HG03354 (cell line): ENCODE results near the gene EFEMP2.

Source experiments
- ATAC-seq: cut with Tn5 transposase; IDR thresholded peaks from one replicate; pipeline ENCODE4 v1.9.1; 2021; ENCODE audit warnings: mild to moderate bottlenecking; ENCODE audit not compliant: unreplicated experiment, poor library complexity, severe bottlenecking

EFEMP2 gene

DNA sequence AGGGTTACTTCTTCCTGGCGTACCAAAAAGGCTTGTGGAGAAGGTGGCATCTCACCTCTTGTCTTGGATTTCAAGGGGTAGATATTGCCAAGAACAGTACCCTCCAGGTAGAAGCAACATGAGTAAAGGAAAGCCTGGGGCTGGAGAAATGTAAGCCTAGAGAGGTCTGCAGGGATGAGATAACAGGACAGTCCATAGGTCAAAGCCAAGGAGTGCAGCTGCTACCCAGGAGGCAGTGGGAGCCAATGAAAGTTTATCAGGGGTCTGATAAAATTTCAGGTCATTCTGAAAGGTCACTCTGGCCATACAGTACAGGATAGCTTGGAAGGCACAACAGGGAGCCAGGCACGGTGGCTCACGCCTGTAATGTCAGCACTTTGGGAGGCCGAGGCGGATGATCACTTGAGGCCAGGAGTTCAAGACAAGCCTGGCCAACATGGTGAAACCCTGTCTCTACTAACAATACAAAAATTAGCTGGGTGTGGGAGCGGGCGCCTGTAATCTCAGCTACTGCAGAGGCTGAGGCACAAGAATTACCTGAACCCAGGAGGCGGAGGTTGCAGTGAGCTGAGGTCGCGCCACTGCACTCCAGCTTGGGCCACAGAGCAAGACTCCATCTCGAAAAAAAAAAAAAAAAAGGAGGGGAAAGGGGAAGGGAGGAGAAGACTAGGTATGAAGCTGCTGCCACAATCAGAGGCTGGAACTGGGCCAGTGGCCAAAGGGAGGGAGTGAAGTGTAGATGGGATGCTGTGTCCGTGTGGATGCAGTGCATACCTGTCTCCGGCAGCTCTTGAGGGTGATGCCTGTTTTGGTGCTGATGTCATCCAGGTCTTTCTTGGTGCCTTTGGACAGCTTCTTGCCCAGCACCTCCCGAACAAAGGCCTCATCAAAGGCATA lies 14.5 kb upstream of the EFEMP2 start:
- ATAC-seq: no peak

DNA sequence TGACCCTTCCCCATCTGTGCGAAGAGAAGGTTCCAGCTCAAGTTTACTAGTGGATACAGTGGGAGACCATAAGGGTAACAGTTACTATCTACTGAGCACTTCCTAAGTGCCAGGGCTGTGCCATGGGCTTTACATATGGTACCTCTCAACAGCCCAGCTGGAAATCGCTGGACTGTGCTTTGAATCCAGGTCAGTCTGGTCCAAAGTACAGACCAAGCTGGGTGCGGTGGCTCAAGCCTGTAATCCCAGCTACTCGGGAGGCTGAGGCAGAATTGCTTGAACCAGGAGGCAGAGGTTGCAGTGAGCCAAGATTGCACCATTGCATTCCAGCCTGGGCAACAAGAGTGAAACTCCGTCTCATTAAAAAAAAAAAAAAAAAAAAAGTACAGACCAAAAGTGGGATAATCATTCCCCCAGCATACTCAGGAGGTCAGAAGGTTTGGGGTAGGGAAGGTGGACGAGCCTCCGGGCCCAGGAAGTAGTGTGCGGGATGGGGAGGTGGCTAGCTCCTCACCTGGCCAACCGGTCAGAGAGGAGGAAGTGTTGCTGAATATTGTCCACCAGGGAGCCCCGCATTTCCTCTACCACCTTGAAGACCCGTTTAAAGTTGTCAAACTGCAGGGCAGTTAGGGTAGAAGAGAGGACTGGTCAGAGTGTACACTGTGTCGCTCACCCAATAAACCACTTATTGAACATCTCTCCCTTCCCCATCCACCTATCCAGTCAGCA lies 13.4 kb upstream of the EFEMP2 start:
- ATAC-seq: no peak

DNA sequence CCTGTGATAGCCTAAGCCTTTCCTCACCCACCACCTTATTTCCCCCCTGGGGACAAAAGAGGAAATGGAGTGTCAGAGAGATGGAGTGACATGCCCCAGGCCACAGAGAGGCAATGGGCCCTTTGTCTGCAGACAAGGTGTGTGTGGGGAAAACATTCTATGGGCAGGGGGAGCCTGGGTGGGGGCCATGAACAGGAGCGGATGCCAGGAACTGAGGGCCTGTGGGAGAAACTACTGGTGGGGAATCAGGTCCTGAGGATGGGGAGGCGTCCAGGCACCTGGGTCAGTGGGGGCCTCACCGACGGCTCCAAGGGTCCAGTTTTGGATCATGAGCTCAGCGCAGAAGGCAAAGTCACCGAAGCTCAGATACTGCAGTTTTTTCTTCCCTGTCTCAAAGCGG lies 12.6 kb upstream of the EFEMP2 start:
- ATAC-seq: no peak

DNA sequence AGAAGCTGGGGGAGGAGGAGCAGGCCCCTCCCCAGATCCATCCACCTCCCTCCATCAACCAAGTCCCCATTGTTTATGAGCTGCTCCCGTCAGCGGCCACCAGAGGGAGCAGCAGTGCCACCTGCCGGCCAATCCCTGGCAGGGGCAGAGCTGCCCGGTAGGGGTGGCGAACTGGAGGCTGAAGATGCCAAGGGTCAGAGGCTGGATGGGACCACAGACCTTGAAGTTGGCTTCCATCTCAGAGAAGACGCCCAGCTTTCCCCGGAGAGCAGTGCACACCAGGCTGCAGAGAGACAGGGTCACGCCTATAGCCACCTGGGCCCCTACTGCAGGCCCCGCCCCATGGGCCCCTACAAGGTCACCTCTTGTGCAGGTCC lies 12.1 kb upstream of the EFEMP2 start:
- peak; percentile 44 for ATAC-seq

DNA sequence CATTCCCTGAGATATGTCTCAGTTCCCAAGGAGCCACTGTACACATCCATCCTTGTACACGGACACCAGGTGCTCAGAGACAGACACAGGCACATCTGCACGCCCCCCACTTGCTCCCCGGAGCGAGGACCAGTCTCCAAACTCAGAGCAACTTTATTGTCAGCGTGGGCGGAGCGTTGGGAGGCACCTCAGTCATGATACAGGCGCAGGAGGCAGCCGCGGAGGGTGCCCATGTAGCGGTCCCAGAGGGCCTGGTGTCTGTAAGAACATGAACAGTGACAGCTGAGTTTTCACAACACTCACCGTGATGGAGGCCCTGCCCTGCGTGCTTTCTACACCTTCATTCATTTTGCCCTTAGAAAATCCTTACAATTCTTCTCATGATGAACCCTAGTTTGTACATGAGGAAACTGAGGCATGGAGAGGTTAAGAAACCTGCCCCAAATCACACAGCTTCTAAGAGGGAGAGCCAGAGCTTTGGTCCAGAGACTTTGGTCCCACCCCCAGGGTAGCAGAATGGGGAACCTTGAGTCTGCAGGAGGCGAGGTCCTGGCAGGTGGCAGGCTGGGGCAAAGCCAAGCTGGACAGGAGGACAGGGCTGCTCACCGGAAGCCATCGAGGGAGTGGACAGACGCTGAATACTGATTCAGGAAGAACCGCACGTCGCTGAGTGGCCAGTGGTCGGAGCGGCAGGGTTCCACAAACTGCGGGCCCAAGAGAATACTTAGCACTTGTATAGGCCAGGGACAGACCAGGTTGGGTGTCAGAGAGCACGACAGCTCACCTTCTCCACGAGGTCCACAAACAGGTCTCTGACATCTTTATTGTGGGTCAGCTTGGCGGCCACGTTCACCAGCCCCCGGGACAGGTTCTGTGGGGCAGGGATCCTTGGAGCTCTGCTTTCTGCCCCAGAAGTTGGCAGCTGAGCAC lies 11.5 kb upstream of the EFEMP2 start:
- ATAC-seq: no peak

DNA sequence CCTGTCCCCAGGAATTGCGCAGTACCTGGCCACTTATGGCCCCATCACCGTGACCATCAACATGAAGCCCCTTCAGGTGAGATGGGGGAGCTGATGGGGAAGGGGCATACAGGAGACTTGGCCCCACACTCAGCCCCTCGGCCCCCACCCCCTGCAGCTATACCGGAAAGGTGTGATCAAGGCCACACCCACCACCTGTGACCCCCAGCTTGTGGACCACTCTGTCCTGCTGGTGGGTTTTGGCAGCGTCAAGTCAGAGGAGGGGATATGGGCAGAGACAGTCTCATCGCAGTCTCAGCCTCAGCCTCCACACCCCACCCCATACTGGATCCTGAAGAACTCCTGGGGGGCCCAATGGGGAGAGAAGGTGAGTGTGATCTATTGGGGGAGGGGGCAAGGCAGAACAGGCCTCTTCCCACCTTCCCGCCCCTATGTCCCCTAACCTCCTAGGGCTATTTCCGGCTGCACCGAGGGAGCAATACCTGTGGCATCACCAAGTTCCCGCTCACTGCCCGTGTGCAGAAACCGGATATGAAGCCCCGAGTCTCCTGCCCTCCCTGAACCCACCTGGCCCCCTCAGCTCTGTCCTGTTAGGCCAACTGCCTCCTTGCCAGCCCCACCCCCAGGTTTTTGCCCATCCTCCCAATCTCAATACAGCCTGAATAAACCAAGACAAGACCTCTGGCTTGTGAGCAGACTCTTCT lies 10.6 kb upstream of the EFEMP2 start:
- no peak for ATAC-seq

DNA sequence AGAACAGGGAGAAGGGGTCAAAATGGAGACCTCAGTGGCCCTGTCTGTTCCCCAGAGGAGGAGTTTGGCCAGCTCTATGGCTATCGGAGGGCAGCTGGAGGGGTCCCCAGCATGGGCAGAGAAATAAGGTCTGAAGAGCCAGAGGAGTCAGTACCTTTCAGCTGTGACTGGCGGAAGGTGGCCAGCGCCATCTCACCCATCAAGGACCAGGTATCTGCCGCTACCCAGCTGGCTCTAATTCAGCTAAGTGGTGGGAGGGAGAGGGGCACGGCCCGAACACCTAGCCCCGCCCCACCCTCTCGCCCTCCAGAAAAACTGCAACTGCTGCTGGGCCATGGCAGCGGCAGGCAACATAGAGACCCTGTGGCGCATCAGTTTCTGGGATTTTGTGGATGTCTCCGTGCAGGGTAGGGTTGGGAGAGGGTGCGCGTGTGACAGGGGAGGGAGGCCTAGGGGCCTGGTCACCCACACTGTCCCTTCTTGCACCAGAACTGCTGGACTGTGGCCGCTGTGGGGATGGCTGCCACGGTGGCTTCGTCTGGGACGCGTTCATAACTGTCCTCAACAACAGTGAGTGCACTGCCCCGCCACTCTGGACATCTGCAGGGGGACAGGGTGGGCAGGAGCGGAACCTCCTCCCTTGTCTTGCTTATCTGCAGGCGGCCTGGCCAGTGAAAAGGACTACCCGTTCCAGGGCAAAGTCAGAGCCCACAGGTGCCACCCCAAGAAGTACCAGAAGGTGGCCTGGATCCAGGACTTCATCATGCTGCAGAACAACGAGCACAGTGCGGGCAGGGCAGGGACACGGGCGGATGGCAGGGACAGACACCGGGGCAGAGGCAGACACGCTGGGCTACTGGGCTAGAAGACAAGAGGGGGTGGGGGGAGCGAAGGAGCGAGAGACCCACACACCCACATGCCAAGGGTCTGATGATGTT lies 9.8 kb upstream of the EFEMP2 start:
- no peak for ATAC-seq

DNA sequence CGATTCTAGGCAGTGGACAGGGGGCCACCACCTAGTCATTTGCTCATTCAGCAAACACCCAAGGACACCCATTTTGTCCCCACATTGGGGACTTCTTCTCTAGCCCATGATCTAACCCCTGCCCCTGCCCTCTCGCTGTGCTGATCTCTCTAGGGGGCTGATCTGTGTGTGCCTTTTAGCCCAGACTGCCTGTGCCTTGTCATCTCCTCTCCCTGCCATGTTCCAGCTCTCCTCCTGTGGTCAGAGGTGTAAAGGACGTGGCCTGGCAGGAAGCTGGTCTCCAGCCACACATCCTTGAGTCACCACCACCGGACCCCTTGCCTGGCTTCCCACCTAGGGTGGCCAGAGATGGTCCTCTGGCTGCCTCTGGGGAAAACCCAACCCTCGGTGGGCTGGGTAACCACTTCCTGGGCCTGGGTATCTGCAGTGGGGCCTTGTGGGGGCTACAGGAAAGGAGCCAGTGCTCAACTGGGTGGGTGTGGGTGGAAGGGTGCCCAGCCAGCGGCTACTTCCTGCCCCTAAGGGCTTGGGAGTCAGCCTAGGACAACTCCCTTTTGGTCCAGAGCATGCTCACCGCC lies 8.3 kb upstream of the EFEMP2 start:
- no peak for ATAC-seq

DNA sequence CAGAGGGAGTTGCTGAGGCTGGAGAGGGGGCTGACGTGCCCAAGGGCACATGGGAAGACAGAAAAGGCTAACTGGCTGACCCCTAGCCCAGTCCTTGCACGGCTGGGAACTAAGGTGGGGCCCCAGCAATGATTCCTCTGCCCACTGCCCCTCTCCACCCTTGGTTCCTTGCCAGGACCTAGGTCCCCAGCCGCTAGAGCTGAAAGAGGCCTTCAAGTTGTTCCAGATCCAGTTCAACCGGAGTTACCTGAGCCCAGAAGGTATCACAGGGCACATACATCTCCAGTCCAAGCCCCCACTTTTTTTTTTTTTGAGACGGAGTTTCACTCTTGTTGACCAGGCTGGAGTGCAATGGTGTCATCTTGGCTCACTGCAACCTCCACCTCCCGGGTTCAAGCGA lies 7.4 kb upstream of the EFEMP2 start:
- no peak for ATAC-seq

DNA sequence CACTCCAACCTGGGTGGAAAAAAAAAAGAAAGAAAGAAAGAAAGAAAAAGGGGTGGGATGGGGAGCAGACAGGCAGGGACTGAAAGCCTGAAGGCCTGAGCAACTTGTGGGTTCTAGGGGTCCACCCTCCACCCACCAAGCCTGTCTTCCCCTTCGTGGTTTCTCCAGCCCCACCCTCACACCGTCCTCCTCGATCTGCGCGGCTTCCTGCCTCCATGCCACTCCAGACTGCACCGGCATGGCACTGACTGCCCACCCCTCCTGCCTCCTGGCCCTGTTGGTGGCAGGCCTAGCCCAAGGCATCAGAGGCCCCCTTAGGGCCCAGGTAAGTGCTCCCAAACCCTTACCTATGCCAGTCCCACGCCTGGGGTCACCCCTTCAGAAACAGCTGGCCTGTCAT lies 7.0 kb upstream of the EFEMP2 start, which contains the start of gene CTSW:
Gene CTSW, plus strand, starts transcription at position 221 of the 400 bp plus-strand sequence. Its CDS starts 18 bp downstream, at position 239.
- ATAC-seq: no peak

DNA sequence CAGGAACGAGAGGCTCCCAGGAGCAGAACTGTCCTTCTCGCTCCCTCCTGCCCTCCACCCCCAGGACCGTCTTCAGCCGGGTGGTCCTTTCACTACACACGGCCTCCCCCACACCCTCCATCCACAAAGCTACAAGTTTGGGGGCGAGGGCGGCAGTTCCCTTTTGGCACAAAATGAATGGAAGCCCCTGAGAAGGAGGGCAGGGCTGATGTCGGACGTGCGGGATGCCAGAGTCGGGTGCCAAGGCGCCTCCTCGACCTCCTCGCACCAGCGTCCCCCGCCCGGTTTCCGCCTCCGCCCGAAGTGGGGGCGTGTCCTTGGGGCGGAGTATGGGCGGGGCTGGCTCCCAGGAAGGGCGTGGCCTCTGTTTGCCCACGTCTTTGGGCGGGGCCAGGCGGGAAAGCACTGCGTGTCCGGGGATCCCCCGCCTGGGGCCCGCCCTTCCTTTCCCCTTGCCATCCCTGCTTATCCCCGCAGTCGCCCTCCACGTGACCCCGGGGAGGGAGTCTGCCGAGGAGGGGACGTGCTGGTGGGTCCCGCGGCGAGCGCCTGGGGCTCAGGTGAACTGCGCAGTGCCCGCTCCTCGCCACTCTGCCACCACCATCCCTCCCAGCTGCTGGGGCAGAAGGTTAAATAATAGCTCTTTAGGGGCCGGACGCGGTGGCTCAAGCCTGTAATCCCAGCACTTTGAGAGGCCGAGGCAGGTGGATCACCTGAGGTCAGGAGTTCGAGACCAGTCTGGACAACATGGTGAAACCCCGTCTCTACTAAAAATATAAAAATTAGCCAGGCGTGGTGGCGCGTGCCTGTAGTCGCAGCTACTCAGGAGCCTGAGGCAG lies 937 bp upstream of the EFEMP2 start:
- ATAC-seq: peak; percentile 80

DNA sequence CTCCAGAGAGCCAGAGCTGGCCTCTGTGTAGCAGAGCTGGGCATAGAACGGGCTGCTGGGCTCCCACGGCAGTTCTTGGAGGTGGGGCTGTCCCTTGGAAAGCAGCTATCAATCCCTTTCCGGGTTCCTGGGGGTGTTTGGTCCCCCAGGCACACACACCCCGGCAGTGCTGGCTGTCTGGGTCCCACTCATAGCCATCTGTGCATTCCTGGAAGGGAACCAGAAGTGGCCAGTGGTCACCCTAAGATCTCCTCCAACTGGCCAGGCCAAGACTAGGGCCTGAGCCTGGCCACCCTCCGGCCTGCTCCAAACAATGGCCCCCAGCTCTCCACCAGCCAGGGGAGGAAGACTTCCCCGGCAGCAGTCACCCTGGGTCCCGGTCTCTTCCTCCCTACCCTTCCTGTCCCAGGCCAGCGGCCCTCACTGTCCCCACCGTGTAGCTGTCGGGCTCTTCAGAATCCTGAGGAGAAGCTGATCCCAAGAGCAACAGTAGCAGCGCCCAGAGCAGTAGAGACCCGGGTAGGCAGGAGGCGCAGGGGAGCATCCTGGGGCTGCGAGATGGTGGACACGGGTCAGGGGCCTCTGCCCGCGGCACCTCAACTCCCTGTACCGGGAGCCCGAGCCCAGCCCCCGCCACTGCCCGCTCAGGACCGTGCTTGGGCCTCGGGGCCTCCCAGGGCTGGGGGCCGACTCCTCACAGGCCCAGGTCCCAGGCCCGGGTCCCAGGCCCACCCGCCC lies 620 bp downstream of the EFEMP2 start:
- ATAC-seq: no peak

DNA sequence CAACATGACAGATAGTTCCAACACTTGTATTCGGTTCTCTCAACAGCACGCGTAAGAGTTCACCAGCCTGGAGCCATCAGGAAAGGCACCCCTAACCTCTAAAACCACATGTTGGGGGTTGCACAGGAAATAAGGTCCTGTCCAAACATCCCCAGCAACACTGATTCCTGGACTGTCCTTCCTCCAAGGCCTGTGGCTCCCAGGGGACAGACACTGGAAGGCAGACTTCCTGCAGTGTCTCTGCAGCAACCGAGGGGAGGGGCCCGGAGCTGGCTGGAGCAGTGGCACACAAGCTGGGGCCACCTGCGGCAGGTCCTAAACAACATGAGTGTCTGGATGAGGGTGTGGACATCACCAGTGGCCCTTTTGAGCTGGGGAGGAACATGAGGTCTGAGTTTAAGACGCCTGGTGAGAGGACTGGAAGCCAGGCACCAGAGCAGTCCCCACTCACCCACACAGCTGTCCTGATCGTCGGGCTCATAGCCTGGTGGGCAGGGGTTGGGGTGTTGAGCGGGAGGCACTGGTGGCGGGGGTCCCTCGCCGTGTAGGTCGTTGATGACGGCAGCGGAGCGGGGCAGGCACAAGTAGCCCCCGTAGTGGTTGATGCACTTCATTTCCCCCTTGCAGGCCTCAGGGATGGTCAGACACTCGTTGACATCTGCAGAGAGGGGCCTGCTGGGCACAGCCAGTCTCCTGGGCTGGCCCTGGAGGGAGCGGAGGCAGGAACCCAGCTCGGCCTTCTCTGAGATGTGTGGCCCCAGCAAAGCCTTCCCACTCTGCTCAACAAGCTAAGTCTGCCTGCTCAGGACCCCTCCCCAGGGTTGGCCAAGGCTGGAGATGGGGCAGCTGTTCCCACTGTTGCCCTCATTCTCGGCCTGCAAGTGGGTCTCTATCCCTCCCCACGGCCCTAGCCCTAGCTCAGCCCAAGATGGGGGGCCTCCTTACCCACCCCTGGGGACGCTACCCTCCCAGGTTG lies 1.6 kb downstream of the EFEMP2 start:
- ATAC-seq: no peak

DNA sequence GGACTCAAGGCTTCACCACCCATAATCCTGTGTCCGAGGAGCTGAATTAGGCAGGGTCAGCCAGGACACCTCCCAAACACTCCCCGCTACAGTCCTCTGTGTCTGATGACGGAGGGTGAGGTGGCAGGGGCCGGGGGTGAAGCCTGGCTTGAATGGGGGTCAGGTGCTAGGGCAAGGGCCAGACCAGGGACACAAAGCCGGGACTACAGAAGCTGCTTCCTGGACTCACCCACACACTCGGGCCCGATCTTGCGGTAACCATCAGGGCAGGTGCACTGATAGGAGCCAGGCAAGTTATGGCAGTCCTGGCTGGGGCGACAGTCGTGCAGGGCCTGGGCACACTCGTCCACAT lies 2.3 kb downstream of the EFEMP2 start:
- no peak for ATAC-seq

DNA sequence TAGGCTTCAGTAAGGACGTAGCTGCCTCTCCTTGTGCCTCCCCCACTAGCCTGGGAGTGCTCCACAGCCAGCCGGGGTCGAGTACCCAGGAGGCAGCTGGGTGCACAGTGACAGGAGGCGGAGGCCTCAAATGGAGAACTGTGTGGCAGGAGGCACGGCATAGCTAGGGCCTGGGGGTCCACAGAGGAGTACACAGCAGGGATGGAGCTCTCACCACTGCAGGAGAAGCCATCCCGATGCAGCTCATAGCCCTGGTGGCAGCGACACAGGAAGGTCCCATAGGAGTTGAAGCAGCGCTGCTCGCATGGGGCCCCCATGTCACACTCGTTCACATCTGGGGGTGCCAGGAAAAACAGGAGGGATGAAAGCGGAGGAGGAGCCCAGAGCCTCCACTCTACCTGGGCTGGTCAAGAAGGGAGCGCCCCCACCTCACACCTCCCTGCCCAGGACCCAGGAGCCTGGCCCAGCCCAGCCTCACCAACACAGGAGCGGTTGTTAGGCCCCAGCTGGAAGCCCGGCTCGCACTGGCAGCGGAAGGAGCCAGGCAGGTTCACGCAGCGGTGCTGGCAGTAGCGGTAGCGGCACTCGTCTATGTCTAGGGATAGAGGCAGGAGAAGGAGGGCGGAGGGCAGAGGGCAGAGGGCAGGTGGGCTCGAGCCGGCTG lies 2.8 kb downstream of the EFEMP2 start:
- no peak for ATAC-seq
